ENCODE measurements around the gene CEMIP. TPM values are rescaled to one million over a fixed set of nuclear protein-coding genes. Genes with fewer than 3 reads are reported as not detected.
A peak's percentile ranks its signal among the peaks of the same experiment; 100 is the strongest.

The CEMIP gene
- total and polyA plus RNA-seq, 2 of the 13 experiments (the other 11 are each of a cell fraction or from before 2014, with no cell fraction given) = 4.3 to 28.5 TPM

GRCh38 chr15:80977627-80978036 lies 198.5 kb downstream of the CEMIP start:
- Histone ChIP-seq H3K79me2 (ENCODE audit: insufficient read depth, low read length) (no peaks in the 10 kb centered on the region), H3K4me3 (replicated peaks in 1 of 3; ENCODE audit: insufficient read depth in 1 of 3, low read depth in 2 of 3, low read length in 3 of 3) (no peak overlapping the region), H3K4me2 (ENCODE audit: low read depth, low read length) (no peak overlapping the region), H4K20me1 (ENCODE audit: insufficient read depth, low read length) (no peaks in the 10 kb centered on the region; the same call in 1 of the 2 replicates), H3K9me3 (ENCODE audit: low read length) (no peaks in the 10 kb centered on the region), H3K4me1 (ENCODE audit: insufficient read depth, low read length) (no peaks in the 10 kb centered on the region), H3K9ac (ENCODE audit: insufficient read depth, low read depth, low read length) (no peak overlapping the region), H2AFZ (ENCODE audit: low read length) (no peak overlapping the region), H3K27ac (ENCODE audit: extremely low read length, insufficient read depth, low read length) (no peak overlapping the region), H3K27me3 (ENCODE audit: control insufficient read depth in 1 of 2, insufficient read depth in 2 of 2, low read length in 2 of 2) (no peaks in the 10 kb centered on the region), H3K36me3 (replicated peaks in 1 of 2; ENCODE audit: control insufficient read depth in 1 of 2, insufficient read depth in 2 of 2, low read length in 2 of 2) (peaks cover 6 to 24% of the 10 kb centered on the region in 2 experiments; a peak in 4 of 5 replicates)
- CTCF ChIA-PET (ENCODE audit: low intra/inter-chr PET ratio, low total read pairs) = interaction anchor here (1.6 kb wide), 1 partner anchor 288 kb away, joined by 6 read pairs; no protein-coding TSS in a partner anchor
- WGBS (ENCODE audit: low lambda C conversion rate) = 90% methylated on average over 4 of the region's 7 CpGs
- DNase-seq (ENCODE audit: low spot score) (peak; percentile 35), ATAC-seq (peak; percentile 90), FAIRE-seq (peak; percentile 15)
- intact Hi-C loops (cut with micrococcal nuclease; ENCODE audit: unreplicated experiment) = loop anchor here (5.0 kb wide), 1 partner anchor 130 kb away; no protein-coding TSS in a partner anchor
- in situ Hi-C loops (cut with HindIII; ENCODE audit: extremely low pct_ligation_motif_present, low pct_unique_long_range_greater_than_20kb) = loop anchor here (10.0 kb wide), 1 partner anchor 413 kb away; no protein-coding TSS in a partner anchor
- BruUV-seq (replicated peaks) = no TSS peak
- POLR2A ChIA-PET = no interaction called here
- peak; percentile 65 for TF ChIP-seq STAG1 (CRISPR knock-in tag; IDR thresholded peaks at IDR 0.05)
- peak; percentile 32 for TF ChIP-seq RBM22 (optimal IDR thresholded peaks at IDR 0.05; ENCODE audit: low read length)
- TF ChIP-seq, protein P1, sequence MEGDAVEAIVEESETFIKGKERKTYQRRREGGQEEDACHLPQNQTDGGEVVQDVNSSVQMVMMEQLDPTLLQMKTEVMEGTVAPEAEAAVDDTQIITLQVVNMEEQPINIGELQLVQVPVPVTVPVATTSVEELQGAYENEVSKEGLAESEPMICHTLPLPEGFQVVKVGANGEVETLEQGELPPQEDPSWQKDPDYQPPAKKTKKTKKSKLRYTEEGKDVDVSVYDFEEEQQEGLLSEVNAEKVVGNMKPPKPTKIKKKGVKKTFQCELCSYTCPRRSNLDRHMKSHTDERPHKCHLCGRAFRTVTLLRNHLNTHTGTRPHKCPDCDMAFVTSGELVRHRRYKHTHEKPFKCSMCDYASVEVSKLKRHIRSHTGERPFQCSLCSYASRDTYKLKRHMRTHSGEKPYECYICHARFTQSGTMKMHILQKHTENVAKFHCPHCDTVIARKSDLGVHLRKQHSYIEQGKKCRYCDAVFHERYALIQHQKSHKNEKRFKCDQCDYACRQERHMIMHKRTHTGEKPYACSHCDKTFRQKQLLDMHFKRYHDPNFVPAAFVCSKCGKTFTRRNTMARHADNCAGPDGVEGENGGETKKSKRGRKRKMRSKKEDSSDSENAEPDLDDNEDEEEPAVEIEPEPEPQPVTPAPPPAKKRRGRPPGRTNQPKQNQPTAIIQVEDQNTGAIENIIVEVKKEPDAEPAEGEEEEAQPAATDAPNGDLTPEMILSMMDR (CRISPR knock-in tag; IDR thresholded peaks at IDR 0.05) = peak; percentile 65
- no peak for TF ChIP-seq ZFP41 (CRISPR knock-in tag; IDR thresholded peaks at IDR 0.05; ENCODE audit: borderline replicate concordance)
- TF ChIP-seq PRDM4 (CRISPR knock-in tag; IDR thresholded peaks at IDR 0.05; ENCODE audit: borderline replicate concordance) = no peak
- peak; percentile 41; the same call in 1 of the 2 replicates for TF ChIP-seq PATZ1 (CRISPR knock-in tag; IDR thresholded peaks at IDR 0.05)
- 0 out of 2 replicates have a peak, but pooled peaks have one; percentile 38 for TF ChIP-seq RAD21 (CRISPR knock-in tag; IDR thresholded peaks at IDR 0.05)
- TF ChIP-seq SMC3 (IDR thresholded peaks at IDR 0.05; ENCODE audit: low read length) = peak; percentile 45; the same call in 1 of the 2 replicates
